GM23248 (cell line): ENCODE measurements around the gene SND1.

ENCODE experiments used
- EZH2 ChIP-seq: fragments of 200-600 bp; sonication (generic); IDR thresholded peaks from 2 replicates; pipeline ENCODE4 v1.6.1; 2018; ENCODE audit warnings: antibody characterized with exemption, mild to moderate bottlenecking; ENCODE audit not compliant: insufficient read depth, poor library complexity, severe bottlenecking
- EZH2phosphoT487 ChIP-seq: fragments of 200-600 bp; sonication (generic); IDR thresholded peaks from 2 replicates; pipeline ENCODE4 v1.6.1; 2018; ENCODE audit warnings: antibody characterized with exemption, moderate library complexity, mild to moderate bottlenecking, low read depth; ENCODE audit not compliant: insufficient read depth

DNA sequence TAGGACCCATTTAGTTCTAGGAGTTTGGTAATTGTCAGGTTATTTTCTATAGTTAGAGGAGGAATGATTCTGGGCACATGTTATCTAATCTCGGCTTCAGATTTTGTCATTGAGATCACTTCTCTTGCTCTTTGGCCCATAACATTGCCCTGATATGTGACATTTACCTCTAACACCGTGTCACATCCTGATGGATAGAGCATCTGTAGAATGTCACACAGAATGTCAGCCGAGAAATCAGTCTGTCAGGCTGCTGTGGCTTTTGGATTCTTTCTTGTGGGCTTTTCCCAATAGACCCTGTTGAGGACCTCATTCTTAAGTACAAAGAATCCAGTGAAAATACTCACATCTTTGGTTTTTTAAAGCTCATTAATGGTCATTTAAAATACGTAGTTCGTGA, 236.8 kb downstream of the SND1 start:
- TF ChIP-seq EZH2 (no peak), EZH2phosphoT487 (no peak)
